A549 (cell line): ENCODE data around the gene GPS2.

Experiments used
- MYC ChIP-seq: IDR thresholded peaks from 2 replicates; pipeline ENCODE4 v1.6.1; 2012; ENCODE audit warnings: mild to moderate bottlenecking, inconsistent platforms, low read length, improper control_type of control experiment, borderline replicate concordance
- POLR2A ChIP-seq: IDR thresholded peaks from 2 replicates; pipeline ENCODE4 v1.6.1; 2012; ENCODE audit warnings: mild to moderate bottlenecking, low read length
- RFX5 ChIP-seq: fragments of 450-650 bp; IDR thresholded peaks from 2 replicates; pipeline ENCODE4 v1.7.1; 2014; ENCODE audit warnings: antibody characterized with exemption, mild to moderate bottlenecking, moderate library complexity
- SMC3 ChIP-seq: fragments of >200 bp; sonication (Bioruptor Twin); formaldehyde crosslinking; IDR thresholded peaks from 3 replicates; pipeline ENCODE4 v1.6.1; 2018; ENCODE audit warnings: inconsistent platforms
- TF ChIP-seq, protein P1 (sequence below): fragments of 200-600 bp; sonication (generic); IDR thresholded peaks from 2 replicates; pipeline ENCODE4 v1.6.1; 2016; ENCODE audit warnings: antibody characterized with exemption, mild to moderate bottlenecking, moderate library complexity
- TF ChIP-seq, protein P2 (sequence below): fragments of >200 bp; sonication (Bioruptor Twin); formaldehyde crosslinking; IDR thresholded peaks from 3 replicates; pipeline ENCODE4 v1.5.1; 2016
- TF ChIP-seq, protein P3 (sequence below): IDR thresholded peaks from 2 replicates; pipeline ENCODE4 v1.6.1; 2012; ENCODE audit warnings: low read depth, borderline replicate concordance
- TF ChIP-seq, protein P4 (sequence below): fragments of 150-350 bp; IDR thresholded peaks from 2 replicates; pipeline ENCODE4 v1.6.1; 2014; ENCODE audit warnings: low read depth, mild to moderate bottlenecking, low read length

DNA sequence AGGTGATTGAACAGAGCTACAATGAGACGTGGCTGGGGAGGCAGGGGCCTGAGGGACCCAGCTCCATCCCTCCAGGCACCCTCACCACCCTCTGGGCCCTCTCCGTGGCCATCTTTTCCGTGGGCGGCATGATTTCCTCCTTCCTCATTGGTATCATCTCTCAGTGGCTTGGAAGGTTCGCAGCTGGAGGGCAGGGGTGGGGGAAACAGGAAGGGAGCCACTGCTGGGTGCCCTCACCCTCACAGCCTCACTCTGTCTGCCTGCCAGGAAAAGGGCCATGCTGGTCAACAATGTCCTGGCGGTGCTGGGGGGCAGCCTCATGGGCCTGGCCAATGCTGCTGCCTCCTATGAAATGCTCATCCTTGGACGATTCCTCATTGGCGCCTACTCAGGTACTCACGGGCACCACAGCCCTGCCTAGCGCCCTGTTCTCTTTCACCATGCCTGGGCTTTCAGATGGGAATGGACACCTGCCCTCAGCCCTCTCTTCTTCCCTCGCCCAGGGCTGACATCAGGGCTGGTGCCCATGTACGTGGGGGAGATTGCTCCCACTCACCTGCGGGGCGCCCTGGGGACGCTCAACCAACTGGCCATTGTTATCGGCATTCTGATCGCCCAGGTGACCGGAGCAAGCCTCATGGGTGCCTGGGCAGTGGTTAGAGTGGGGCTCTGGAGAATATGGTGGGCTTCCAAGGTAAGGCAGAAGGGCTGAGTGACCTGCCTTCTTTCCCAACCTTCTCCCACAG lies 31.5 kb downstream of the GPS2 start:
- TF ChIP-seq, protein P1, sequence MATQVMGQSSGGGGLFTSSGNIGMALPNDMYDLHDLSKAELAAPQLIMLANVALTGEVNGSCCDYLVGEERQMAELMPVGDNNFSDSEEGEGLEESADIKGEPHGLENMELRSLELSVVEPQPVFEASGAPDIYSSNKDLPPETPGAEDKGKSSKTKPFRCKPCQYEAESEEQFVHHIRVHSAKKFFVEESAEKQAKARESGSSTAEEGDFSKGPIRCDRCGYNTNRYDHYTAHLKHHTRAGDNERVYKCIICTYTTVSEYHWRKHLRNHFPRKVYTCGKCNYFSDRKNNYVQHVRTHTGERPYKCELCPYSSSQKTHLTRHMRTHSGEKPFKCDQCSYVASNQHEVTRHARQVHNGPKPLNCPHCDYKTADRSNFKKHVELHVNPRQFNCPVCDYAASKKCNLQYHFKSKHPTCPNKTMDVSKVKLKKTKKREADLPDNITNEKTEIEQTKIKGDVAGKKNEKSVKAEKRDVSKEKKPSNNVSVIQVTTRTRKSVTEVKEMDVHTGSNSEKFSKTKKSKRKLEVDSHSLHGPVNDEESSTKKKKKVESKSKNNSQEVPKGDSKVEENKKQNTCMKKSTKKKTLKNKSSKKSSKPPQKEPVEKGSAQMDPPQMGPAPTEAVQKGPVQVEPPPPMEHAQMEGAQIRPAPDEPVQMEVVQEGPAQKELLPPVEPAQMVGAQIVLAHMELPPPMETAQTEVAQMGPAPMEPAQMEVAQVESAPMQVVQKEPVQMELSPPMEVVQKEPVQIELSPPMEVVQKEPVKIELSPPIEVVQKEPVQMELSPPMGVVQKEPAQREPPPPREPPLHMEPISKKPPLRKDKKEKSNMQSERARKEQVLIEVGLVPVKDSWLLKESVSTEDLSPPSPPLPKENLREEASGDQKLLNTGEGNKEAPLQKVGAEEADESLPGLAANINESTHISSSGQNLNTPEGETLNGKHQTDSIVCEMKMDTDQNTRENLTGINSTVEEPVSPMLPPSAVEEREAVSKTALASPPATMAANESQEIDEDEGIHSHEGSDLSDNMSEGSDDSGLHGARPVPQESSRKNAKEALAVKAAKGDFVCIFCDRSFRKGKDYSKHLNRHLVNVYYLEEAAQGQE: no peak
- no peak for TF ChIP-seq RFX5
- TF ChIP-seq, protein P2, sequence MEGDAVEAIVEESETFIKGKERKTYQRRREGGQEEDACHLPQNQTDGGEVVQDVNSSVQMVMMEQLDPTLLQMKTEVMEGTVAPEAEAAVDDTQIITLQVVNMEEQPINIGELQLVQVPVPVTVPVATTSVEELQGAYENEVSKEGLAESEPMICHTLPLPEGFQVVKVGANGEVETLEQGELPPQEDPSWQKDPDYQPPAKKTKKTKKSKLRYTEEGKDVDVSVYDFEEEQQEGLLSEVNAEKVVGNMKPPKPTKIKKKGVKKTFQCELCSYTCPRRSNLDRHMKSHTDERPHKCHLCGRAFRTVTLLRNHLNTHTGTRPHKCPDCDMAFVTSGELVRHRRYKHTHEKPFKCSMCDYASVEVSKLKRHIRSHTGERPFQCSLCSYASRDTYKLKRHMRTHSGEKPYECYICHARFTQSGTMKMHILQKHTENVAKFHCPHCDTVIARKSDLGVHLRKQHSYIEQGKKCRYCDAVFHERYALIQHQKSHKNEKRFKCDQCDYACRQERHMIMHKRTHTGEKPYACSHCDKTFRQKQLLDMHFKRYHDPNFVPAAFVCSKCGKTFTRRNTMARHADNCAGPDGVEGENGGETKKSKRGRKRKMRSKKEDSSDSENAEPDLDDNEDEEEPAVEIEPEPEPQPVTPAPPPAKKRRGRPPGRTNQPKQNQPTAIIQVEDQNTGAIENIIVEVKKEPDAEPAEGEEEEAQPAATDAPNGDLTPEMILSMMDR: no peak
- TF ChIP-seq, protein P3, sequence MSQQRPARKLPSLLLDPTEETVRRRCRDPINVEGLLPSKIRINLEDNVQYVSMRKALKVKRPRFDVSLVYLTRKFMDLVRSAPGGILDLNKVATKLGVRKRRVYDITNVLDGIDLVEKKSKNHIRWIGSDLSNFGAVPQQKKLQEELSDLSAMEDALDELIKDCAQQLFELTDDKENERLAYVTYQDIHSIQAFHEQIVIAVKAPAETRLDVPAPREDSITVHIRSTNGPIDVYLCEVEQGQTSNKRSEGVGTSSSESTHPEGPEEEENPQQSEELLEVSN: no peak
- no peak for TF ChIP-seq SMC3
- TF ChIP-seq, protein P4, sequence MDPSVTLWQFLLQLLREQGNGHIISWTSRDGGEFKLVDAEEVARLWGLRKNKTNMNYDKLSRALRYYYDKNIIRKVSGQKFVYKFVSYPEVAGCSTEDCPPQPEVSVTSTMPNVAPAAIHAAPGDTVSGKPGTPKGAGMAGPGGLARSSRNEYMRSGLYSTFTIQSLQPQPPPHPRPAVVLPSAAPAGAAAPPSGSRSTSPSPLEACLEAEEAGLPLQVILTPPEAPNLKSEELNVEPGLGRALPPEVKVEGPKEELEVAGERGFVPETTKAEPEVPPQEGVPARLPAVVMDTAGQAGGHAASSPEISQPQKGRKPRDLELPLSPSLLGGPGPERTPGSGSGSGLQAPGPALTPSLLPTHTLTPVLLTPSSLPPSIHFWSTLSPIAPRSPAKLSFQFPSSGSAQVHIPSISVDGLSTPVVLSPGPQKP: no peak
- TF ChIP-seq POLR2A: no peak
- no peak for TF ChIP-seq MYC
